ENCODE results near the gene KLHL29.

The KLHL29 gene

GRCh38 chr2:23578964-23579671 lies 194.1 kb downstream of the KLHL29 start:
- H3K27ac ChIP-seq = no peak overlapping the region
- TF ChIP-seq ZFX (IDR thresholded peaks at IDR 0.05) (no peak), CTCF (conservative IDR thresholded peaks at IDR 0.05) (no peak)

- H3K27ac ChIP-seq = no peak overlapping the region
- TF ChIP-seq ZFX (IDR thresholded peaks at IDR 0.05) (no peak), CTCF (conservative IDR thresholded peaks at IDR 0.05) (no peak)
Observed at GRCh38 chr2:23579674-23580073, 194.7 kb downstream of the KLHL29 start.

- no peak overlapping the region for H3K27ac ChIP-seq
- no peak for TF ChIP-seq CTCF (conservative IDR thresholded peaks at IDR 0.05)
- no peak for TF ChIP-seq ZFX (IDR thresholded peaks at IDR 0.05)
Observed at GRCh38 chr2:23583467-23583866, 198.5 kb downstream of the KLHL29 start.

GRCh38 chr2:23584054-23584745 lies 199.2 kb downstream of the KLHL29 start:
- H3K27ac ChIP-seq = no peak overlapping the region
- TF ChIP-seq CTCF (conservative IDR thresholded peaks at IDR 0.05) = no peak
- TF ChIP-seq ZFX (IDR thresholded peaks at IDR 0.05) = no peak

- no peak overlapping the region for H3K27ac ChIP-seq
- TF ChIP-seq CTCF (conservative IDR thresholded peaks at IDR 0.05) = no peak
- no peak for TF ChIP-seq ZFX (IDR thresholded peaks at IDR 0.05)
Observed at GRCh38 chr2:23585273-23586170, 200.5 kb downstream of the KLHL29 start.

- no peak overlapping the region for H3K27ac ChIP-seq
- TF ChIP-seq ZFX (IDR thresholded peaks at IDR 0.05) (no peak), CTCF (conservative IDR thresholded peaks at IDR 0.05) (no peak)
Observed at GRCh38 chr2:23586741-23587306, 201.8 kb downstream of the KLHL29 start.
